KOPT-K1 (cell line): ENCODE measurements around the gene LPIN2.

ENCODE experiments used
- H3K27ac ChIP-seq: fragments of 200-600 bp; sonication (generic); 2 replicates; pipeline ENCODE4 v1.5.1; 2016; ENCODE audit warnings: antibody characterized with exemption, mild to moderate bottlenecking, low read depth, low read length; ENCODE audit not compliant: poor library complexity, severe bottlenecking
- H3K36me3 ChIP-seq: fragments of 200-600 bp; sonication (generic); 2 replicates; pipeline ENCODE4 v1.5.1; 2017; ENCODE audit warnings: antibody characterized with exemption, mild to moderate bottlenecking, low read length, moderate library complexity; ENCODE audit not compliant: insufficient read depth
- H3K9me3 ChIP-seq: fragments of 200-600 bp; sonication (generic); 2 replicates; pipeline ENCODE4 v1.5.1; 2017; ENCODE audit warnings: antibody characterized with exemption, low read length, mild to moderate bottlenecking; ENCODE audit not compliant: insufficient read depth, poor library complexity, severe bottlenecking

Gene LPIN2

GRCh38 chr18:3013024-3013804, at the start of gene LPIN2:
Gene LPIN2 (minus strand): TSS chr18:3013144. CDS start chr18:2960840, 52,304 bp downstream.
- H3K27ac ChIP-seq: peak within 1 kb of the TSS; percentile 69
- H3K9me3 ChIP-seq: no peaks in the 10 kb centered on the region
- H3K36me3 ChIP-seq: peaks cover 17% of the 10 kb centered on the region

GRCh38 chr18:3061581-3062312, 48.8 kb upstream of the LPIN2 start:
- H3K27ac ChIP-seq: peak overlapping the region; percentile 79
- H3K36me3 ChIP-seq: no peaks in the 10 kb centered on the region
- no peaks in the 10 kb centered on the region for H3K9me3 ChIP-seq

GRCh38 chr18:3060667-3061580, 48.0 kb upstream of the LPIN2 start:
- H3K27ac ChIP-seq: peak overlapping the region; percentile 79
- no peaks in the 10 kb centered on the region for H3K36me3 ChIP-seq

GRCh38 chr18:3059272-3059671, 46.3 kb upstream of the LPIN2 start:
- no peaks in the 10 kb centered on the region for H3K36me3 ChIP-seq
- peak overlapping the region; percentile 79 for H3K27ac ChIP-seq
- no peaks in the 10 kb centered on the region for H3K9me3 ChIP-seq

More at GRCh38 chr18:3060667-3061580, 48.0 kb upstream of the LPIN2 start:
- no peaks in the 10 kb centered on the region for H3K9me3 ChIP-seq

- peak overlapping the region; percentile 79 for H3K27ac ChIP-seq
- no peaks in the 10 kb centered on the region for H3K36me3 ChIP-seq
Observed at GRCh38 chr18:3058328-3059191, 45.6 kb upstream of the LPIN2 start.

GRCh38 chr18:3057526-3057925, 44.6 kb upstream of the LPIN2 start:
- Histone ChIP-seq H3K9me3 (no peaks in the 10 kb centered on the region), H3K27ac (no peak overlapping the region), H3K36me3 (no peaks in the 10 kb centered on the region)

More at GRCh38 chr18:3058328-3059191, 45.6 kb upstream of the LPIN2 start:
- H3K9me3 ChIP-seq: no peaks in the 10 kb centered on the region

- Histone ChIP-seq H3K9me3 (no peaks in the 10 kb centered on the region), H3K36me3 (no peaks in the 10 kb centered on the region), H3K27ac (no peak overlapping the region)
Observed at GRCh38 chr18:3056311-3056710, 43.4 kb upstream of the LPIN2 start.

GRCh38 chr18:3055816-3056215, 42.9 kb upstream of the LPIN2 start:
- Histone ChIP-seq H3K9me3 (no peaks in the 10 kb centered on the region), H3K27ac (no peak overlapping the region), H3K36me3 (no peaks in the 10 kb centered on the region)

- Histone ChIP-seq H3K9me3 (no peaks in the 10 kb centered on the region), H3K27ac (no peak overlapping the region), H3K36me3 (no peaks in the 10 kb centered on the region)
Observed at GRCh38 chr18:3055186-3055728, 42.3 kb upstream of the LPIN2 start.

GRCh38 chr18:3054780-3055179, 41.8 kb upstream of the LPIN2 start:
- no peaks in the 10 kb centered on the region for H3K9me3 ChIP-seq
- no peaks in the 10 kb centered on the region for H3K36me3 ChIP-seq
- H3K27ac ChIP-seq: no peak overlapping the region

GRCh38 chr18:3054214-3054613, 41.3 kb upstream of the LPIN2 start:
- H3K9me3 ChIP-seq: no peaks in the 10 kb centered on the region
- no peak overlapping the region for H3K27ac ChIP-seq
- no peaks in the 10 kb centered on the region for H3K36me3 ChIP-seq

- Histone ChIP-seq H3K9me3 (no peaks in the 10 kb centered on the region), H3K27ac (no peak overlapping the region), H3K36me3 (no peaks in the 10 kb centered on the region)
Observed at GRCh38 chr18:3053081-3053480, 40.1 kb upstream of the LPIN2 start.

- no peaks in the 10 kb centered on the region for H3K9me3 ChIP-seq
- no peak overlapping the region for H3K27ac ChIP-seq
- H3K36me3 ChIP-seq: no peaks in the 10 kb centered on the region
Observed at GRCh38 chr18:3052411-3052758, 39.4 kb upstream of the LPIN2 start.
